ENCODE measurements around the gene SIL1. TPM values are rescaled to one million over a fixed set of nuclear protein-coding genes. Genes with fewer than 3 reads are reported as not detected.

Gene SIL1
- total and polyA plus RNA-seq, 2 of the 4 experiments (the other 2 are of a cell fraction) = 56.1 to 66.0 TPM

DNA sequence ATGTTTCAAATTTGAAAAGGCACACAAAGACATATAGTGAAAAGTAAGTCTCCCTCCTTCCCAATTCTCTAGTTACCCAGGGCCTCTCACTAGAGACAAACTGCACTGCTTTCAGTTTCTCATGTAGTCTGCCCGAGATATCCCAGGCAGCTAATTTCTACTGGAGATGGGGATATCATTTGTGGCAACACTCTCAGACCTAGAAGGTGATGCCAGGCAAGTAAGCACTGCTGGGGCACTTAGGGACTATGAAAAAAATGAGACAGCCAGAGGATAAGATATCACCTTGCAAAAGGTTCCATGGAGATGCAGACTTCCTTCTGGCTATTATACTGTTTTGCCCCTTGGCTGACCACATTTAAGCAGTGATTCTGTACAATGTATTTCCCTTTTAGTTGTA is 12.6 kb downstream of the SIL1 start:
- ChIA-PET CTCF (no interaction called here), POLR2A (ENCODE audit: unreplicated experiment) (no interaction called here)
- Histone ChIP-seq H2AK5ac (ENCODE audit: low read depth, low read length) (peak overlapping the region; percentile 74), H4K20me1 (ENCODE audit: insufficient read depth, low read length) (peaks cover 5% of the 10 kb centered on the region; the same call in 1 of the 2 replicates), H3K56ac (ENCODE audit: extremely low read depth, insufficient read depth, low read length) (no peak overlapping the region), H3K9ac (ENCODE audit: low read depth, low read length) (peak overlapping the region; percentile 76), H4K91ac (ENCODE audit: insufficient read depth, low read depth, low read length) (peak overlapping the region; percentile 53), H4K8ac (ENCODE audit: low read depth in 2 of 2, low read length in 2 of 2) (peak overlapping the region in 1 of 2 experiments; percentile 17; a peak in 2 of 4 replicates), H2AFZ (replicated peaks; ENCODE audit: low read length, poor library complexity) (no peak overlapping the region), H2BK120ac (ENCODE audit: low read depth, low read length) (peak overlapping the region; percentile 59), H3K36me3 (ENCODE audit: control insufficient read depth, insufficient read depth, low read length) (no peaks in the 10 kb centered on the region), H3K4me1 (ENCODE audit: control insufficient read depth, insufficient read depth, low read length) (peaks cover 28% of the 10 kb centered on the region), H3K9me3 (ENCODE audit: control insufficient read depth, insufficient read depth, low read length) (no peaks in the 10 kb centered on the region), H3K4ac (ENCODE audit: low read depth, low read length) (peak overlapping the region; percentile 72), H3K23ac (ENCODE audit: low read depth, low read length) (peak overlapping the region; percentile 71; the same call in 1 of the 2 replicates), H3K79me1 (ENCODE audit: low read depth in 1 of 2, low read length in 2 of 2) (peaks cover 24 to 67% of the 10 kb centered on the region in 2 experiments), H2AK9ac (replicated peaks; ENCODE audit: low read depth, low read length, poor library complexity) (peak overlapping the region; percentile 68), H3K4me3 (ENCODE audit: insufficient read depth, low read depth, low read length) (no peak overlapping the region), H2BK20ac (ENCODE audit: low read depth, low read length) (peak overlapping the region; percentile 72), H3K27ac (ENCODE audit: insufficient read depth, low read length) (peak overlapping the region; percentile 92; the same call in 1 of the 2 replicates), H4K5ac (ENCODE audit: low read depth, low read length) (peak overlapping the region; percentile 97), H2BK15ac (ENCODE audit: low read depth, low read length) (peak overlapping the region; percentile 45; the same call in 1 of the 3 replicates), H3K27me3 (ENCODE audit: control insufficient read depth, insufficient read depth, low read length) (no peaks in the 10 kb centered on the region), H3K4me2 (ENCODE audit: low read depth, low read length) (peak overlapping the region; percentile 91), H2BK5ac (ENCODE audit: low read depth, low read length, poor library complexity, severe bottlenecking) (peak overlapping the region; percentile 73), H3K9me1 (ENCODE audit: insufficient read depth, low read length) (peaks cover 13% of the 10 kb centered on the region), H3K18ac (ENCODE audit: low read depth, low read length) (peak overlapping the region; percentile 91), H3K14ac (replicated peaks; ENCODE audit: low read depth, low read length) (peak overlapping the region; percentile 33)
- TF ChIP-seq, protein P1, sequence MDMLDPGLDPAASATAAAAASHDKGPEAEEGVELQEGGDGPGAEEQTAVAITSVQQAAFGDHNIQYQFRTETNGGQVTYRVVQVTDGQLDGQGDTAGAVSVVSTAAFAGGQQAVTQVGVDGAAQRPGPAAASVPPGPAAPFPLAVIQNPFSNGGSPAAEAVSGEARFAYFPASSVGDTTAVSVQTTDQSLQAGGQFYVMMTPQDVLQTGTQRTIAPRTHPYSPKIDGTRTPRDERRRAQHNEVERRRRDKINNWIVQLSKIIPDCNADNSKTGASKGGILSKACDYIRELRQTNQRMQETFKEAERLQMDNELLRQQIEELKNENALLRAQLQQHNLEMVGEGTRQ (IDR thresholded peaks at IDR 0.05; ENCODE audit: low read depth, low read length) = no peak
- TF ChIP-seq FOS (IDR thresholded peaks at IDR 0.05; ENCODE audit: low read depth, low read length) = no peak
- no peak for TF ChIP-seq RAD21 (IDR thresholded peaks at IDR 0.05; ENCODE audit: low read length)
- TF ChIP-seq SMC3 (IDR thresholded peaks at IDR 0.05; ENCODE audit: low read depth, low read length) = no peak
- TF ChIP-seq CHD1 (IDR thresholded peaks at IDR 0.05; ENCODE audit: low read depth, low read length) = no peak
- TF ChIP-seq RFX5 (IDR thresholded peaks at IDR 0.05; ENCODE audit: low read depth, low read length) = no peak
- no peak for TF ChIP-seq POLR2A (IDR thresholded peaks at IDR 0.05; ENCODE audit: low read depth, low read length)
- no peak for TF ChIP-seq NFE2L2 (IDR thresholded peaks at IDR 0.05; ENCODE audit: low read depth, low read length)
- TF ChIP-seq BHLHE40 (IDR thresholded peaks at IDR 0.05; ENCODE audit: low read depth, low read length) = no peak
- no peak for TF ChIP-seq MAZ (IDR thresholded peaks at IDR 0.05; ENCODE audit: borderline replicate concordance, low read depth, low read length)
- intact Hi-C loops (cut with micrococcal nuclease) = loop anchor here (5.0 kb wide), 1 partner anchor 38 kb away; no protein-coding TSS in a partner anchor
- in situ Hi-C loops (cut with MboI; ENCODE audit: low sequenced_read_pairs) = no loop called here
- dilution Hi-C loops (cut with HindIII; ENCODE audit: low sequenced_read_pairs, unreplicated experiment) = no loop called here
- no CpG with 5 or more reads among the region's 1 CpG for WGBS, 2 experiments (ENCODE audit: extremely low coverage in 2 of 2, insufficient read length in 1 of 2)
- ATAC-seq (ENCODE audit: low read depth) (no peak), DNase-seq (no peak)
- BruUV-seq (replicated peaks) = no TSS peak
